Fibroblast of pulmonary artery (primary cell): ENCODE data around the gene UCK2.
A peak's percentile ranks its signal among the peaks of the same experiment; 100 is the strongest.

Source experiments
- DNase-seq: peaks from one replicate; pipeline ENCODE4 v3.0.0-alpha.2; 2010; ENCODE audit warnings: low read depth
- H3K4me3 ChIP-seq: replicated peaks from 2 replicates; pipeline ENCODE4 v1.5.1; 2011; ENCODE audit warnings: low read depth, mild to moderate bottlenecking, control low read depth, low read length, moderate library complexity
- CTCF ChIP-seq: IDR thresholded peaks from 2 replicates; pipeline ENCODE4 v1.5.1; 2011; ENCODE audit warnings: mild to moderate bottlenecking, control low read depth, low read length, inconsistent platforms; ENCODE audit errors: missing control alignments

Gene UCK2

GRCh38 chr1:165949335-165950130, 122.1 kb downstream of the UCK2 start:
- no peak for DNase-seq
- TF ChIP-seq CTCF: no peak
- no peak overlapping the region for H3K4me3 ChIP-seq

GRCh38 chr1:165954940-165955339, 127.5 kb downstream of the UCK2 start:
- TF ChIP-seq CTCF: no peak
- H3K4me3 ChIP-seq: no peak overlapping the region
- DNase-seq: peak; percentile 75

GRCh38 chr1:165958306-165958705, 130.9 kb downstream of the UCK2 start:
- no peak overlapping the region for H3K4me3 ChIP-seq
- no peak for TF ChIP-seq CTCF

GRCh38 chr1:165960136-165960535, 132.7 kb downstream of the UCK2 start:
- no peak overlapping the region for H3K4me3 ChIP-seq
- TF ChIP-seq CTCF: no peak
- no peak for DNase-seq

More at GRCh38 chr1:165958306-165958705, 130.9 kb downstream of the UCK2 start:
- DNase-seq: no peak

- H3K4me3 ChIP-seq: no peak overlapping the region
- no peak for TF ChIP-seq CTCF
- DNase-seq: no peak
Measured at GRCh38 chr1:165960881-165961280, 133.5 kb downstream of the UCK2 start.
